GM12878 (cell line): ENCODE results near the gene MGLL.

ENCODE experiments used
- EP300 ChIP-seq, 2 experiments: fragments of 150-350 bp in 1 of 2; IDR thresholded peaks; 2 replicates each; pipeline ENCODE4 v1.6.1; 2011 to 2012; ENCODE audit warnings: low read depth in 2 of 2, low read length in 2 of 2, borderline replicate concordance in 1 of 2, improper control_type of control experiment in 1 of 2, inconsistent platforms in 1 of 2; ENCODE audit not compliant: control insufficient read depth in 1 of 2
- EZH2 ChIP-seq: IDR thresholded peaks from 2 replicates; pipeline ENCODE4 v1.6.1; 2012; ENCODE audit warnings: low read depth, mild to moderate bottlenecking, control low read depth, inconsistent platforms, low read length, borderline replicate concordance; ENCODE audit not compliant: control insufficient read depth
- IKZF1 ChIP-seq: fragments of 450-650 bp; conservative IDR thresholded peaks from 2 replicates; pipeline ENCODE4 v1.6.1; 2017; ENCODE audit warnings: antibody characterized with exemption, mild to moderate bottlenecking
- MEF2A ChIP-seq: IDR thresholded peaks from 2 replicates; pipeline ENCODE4 v1.6.1; 2011; ENCODE audit warnings: low read depth, mild to moderate bottlenecking, low read length, moderate library complexity; ENCODE audit not compliant: insufficient read depth
- PRDM15 ChIP-seq: fragments of 450-650 bp; formaldehyde crosslinking; IDR thresholded peaks from 2 replicates; pipeline ENCODE4 v1.4.0; 2020; ENCODE audit warnings: mild to moderate bottlenecking, moderate library complexity
- SRF ChIP-seq, 2 experiments: IDR thresholded peaks; 2 replicates each; pipeline ENCODE4 v1.6.1; 2011; ENCODE audit warnings: low read depth in 2 of 2, low read length in 2 of 2, mild to moderate bottlenecking in 1 of 2, moderate library complexity in 1 of 2
- SUPT20H ChIP-seq: IDR thresholded peaks from 2 replicates; pipeline ENCODE4 v1.6.1; 2011; ENCODE audit warnings: low read depth, mild to moderate bottlenecking, low read length, moderate library complexity, borderline replicate concordance; ENCODE audit not compliant: control insufficient read depth
- TCF7 ChIP-seq: IDR thresholded peaks from 2 replicates; pipeline ENCODE4 v1.6.1; 2014; ENCODE audit warnings: antibody characterized with exemption, borderline replicate concordance
- YY1 ChIP-seq: IDR thresholded peaks from 2 replicates; pipeline ENCODE4 v1.6.1; 2011; ENCODE audit warnings: low read depth, mild to moderate bottlenecking, low read length
- TF ChIP-seq, protein P1 (sequence below), 3 experiments: IDR thresholded peaks in 2 of 3; conservative IDR thresholded peaks in 1 of 3; 2 replicates each; pipeline ENCODE4 v1.5.1; 2011; ENCODE audit warnings: low read depth in 3 of 3, low read length in 3 of 3, mild to moderate bottlenecking in 3 of 3, control low read depth in 2 of 3, moderate library complexity in 2 of 3, inconsistent platforms in 1 of 3, mixed read lengths in 1 of 3; ENCODE audit not compliant: control insufficient read depth in 2 of 3, insufficient read depth in 1 of 3; ENCODE audit errors: extremely low read depth in 1 of 3

GRCh38 chr3:127736801-127737539 lies 85.3 kb downstream of the MGLL start:
- TF ChIP-seq IKZF1 (no peak), MEF2A (no peak), PRDM15 (no peak), SUPT20H (no peak), EP300 (IDR thresholded peaks at IDR 0.05; ENCODE audit: borderline replicate concordance in 1 of 2, control insufficient read depth in 1 of 2, low read depth in 2 of 2, low read length in 2 of 2) (no peak), EZH2 (no peak), SRF (IDR thresholded peaks at IDR 0.05; ENCODE audit: low read depth in 2 of 2, low read length in 2 of 2) (no peak), YY1 (no peak), TCF7 (no peak)
- TF ChIP-seq, protein P1, sequence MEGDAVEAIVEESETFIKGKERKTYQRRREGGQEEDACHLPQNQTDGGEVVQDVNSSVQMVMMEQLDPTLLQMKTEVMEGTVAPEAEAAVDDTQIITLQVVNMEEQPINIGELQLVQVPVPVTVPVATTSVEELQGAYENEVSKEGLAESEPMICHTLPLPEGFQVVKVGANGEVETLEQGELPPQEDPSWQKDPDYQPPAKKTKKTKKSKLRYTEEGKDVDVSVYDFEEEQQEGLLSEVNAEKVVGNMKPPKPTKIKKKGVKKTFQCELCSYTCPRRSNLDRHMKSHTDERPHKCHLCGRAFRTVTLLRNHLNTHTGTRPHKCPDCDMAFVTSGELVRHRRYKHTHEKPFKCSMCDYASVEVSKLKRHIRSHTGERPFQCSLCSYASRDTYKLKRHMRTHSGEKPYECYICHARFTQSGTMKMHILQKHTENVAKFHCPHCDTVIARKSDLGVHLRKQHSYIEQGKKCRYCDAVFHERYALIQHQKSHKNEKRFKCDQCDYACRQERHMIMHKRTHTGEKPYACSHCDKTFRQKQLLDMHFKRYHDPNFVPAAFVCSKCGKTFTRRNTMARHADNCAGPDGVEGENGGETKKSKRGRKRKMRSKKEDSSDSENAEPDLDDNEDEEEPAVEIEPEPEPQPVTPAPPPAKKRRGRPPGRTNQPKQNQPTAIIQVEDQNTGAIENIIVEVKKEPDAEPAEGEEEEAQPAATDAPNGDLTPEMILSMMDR (IDR thresholded peaks at IDR 0.05 in 2 of 3, conservative IDR thresholded peaks at IDR 0.05 in 1 of 3; ENCODE audit: control insufficient read depth in 2 of 3, extremely low read depth in 1 of 3, insufficient read depth in 1 of 3, low read depth in 3 of 3, low read length in 3 of 3), result no peak
